CD4-positive, alpha-beta T cell treated with Interleukin-10 for 1 hour (primary cell): ENCODE results near the gene PLEKHA1.
A peak's percentile ranks its signal among the peaks of the same experiment; 100 is the strongest.

Experiments
- DNase-seq: peaks from one replicate; pipeline ENCODE4 v3.0.0-alpha.2; 2020

The PLEKHA1 gene

DNA sequence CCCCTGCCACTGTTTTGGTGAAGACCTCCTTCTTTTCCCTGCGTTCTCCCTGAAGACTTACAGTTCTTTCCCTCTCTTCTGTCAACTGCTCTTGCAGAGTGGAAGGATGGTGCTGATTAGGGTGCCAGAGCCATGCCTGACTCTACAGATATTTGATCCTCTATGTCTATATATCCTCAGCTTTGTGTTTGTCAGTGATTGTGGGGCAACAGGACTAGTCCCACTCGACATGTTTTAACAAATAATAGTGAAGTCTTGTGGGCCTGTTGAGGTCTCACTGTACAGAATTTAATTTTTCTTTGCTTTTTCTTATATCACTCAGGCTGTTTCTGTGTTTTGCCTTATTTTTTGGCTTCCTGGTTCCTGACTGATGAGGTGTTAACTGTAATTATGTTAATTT, 5.0 kb downstream of the PLEKHA1 start:
- DNase-seq = no peak

DNA sequence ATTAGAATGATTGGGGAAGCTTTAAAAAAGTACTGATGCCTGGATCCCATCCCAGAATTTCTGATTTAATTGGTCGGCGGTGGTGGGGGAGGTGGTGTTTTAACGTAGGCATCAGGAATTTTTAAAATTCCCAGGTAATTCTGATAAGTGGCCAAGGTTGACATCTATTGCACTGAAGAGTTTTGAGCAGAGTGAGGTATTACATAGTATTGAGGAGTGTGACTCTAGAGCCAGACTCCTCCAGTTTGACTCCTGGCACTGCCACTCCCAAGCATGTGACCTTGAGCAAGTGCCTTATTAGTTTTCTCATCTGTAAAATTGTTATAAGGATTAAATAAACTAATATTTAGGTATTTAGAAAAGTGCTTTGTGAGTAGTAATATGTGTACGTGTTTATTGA, 6.2 kb downstream of the PLEKHA1 start:
- DNase-seq = no peak

DNA sequence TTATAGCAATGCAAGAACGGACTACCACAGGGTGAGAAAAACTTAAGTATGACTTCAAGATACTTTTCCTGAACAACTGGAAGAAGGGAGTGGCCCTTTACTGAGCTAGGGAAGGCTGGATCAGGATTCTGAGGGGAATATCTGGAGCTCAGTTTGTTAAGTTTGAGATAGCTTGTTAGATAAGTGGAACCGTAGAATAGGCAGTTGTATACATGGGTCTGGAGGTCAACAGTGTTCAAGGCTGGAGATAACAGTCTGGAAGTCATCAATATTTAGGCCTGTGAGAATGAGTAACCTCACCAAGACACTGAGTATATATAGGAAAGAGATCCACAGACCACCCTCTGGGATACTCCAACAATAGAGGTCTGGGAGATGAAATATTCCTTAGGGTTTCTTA, 7.2 kb downstream of the PLEKHA1 start:
- DNase-seq = no peak

DNA sequence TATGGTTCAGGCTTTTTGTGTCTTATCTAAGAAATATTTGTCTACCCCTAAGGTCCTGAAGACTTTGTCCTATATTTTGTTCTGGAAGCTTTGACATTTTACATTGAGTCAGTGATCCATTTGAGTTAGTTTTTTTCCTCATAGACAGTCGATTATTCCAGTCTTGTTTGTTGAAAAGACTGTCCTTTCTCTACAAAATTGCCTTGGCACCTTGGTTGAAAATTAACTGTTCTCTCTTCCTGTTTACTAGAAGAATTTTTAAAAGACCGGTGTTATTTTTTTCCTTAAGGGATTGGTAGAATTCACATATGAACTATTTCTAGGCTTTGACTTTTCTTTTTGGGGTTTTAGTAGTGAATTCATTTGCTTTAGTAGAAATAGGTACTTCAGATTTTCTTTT, 12.0 kb downstream of the PLEKHA1 start:
- no peak for DNase-seq

DNA sequence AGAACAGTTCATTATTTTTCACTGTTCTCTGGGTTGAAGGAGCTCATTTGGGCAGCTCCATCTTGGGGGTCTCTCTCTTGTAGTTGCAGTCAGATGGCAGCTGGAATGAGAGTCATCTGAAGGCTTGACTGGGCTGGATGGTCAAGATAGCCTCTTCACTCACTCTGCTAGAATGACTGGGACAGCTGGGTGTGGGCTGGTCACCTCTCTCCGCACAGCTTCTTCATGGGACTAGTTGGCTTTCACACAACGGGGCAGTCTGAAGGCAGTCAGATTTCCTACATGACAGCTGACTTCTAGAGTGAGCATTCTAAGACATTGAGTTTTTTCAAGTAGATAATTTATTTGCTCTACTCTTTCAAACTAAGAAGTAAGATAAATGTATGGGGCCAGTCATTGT, 13.1 kb downstream of the PLEKHA1 start:
- DNase-seq = no peak

DNA sequence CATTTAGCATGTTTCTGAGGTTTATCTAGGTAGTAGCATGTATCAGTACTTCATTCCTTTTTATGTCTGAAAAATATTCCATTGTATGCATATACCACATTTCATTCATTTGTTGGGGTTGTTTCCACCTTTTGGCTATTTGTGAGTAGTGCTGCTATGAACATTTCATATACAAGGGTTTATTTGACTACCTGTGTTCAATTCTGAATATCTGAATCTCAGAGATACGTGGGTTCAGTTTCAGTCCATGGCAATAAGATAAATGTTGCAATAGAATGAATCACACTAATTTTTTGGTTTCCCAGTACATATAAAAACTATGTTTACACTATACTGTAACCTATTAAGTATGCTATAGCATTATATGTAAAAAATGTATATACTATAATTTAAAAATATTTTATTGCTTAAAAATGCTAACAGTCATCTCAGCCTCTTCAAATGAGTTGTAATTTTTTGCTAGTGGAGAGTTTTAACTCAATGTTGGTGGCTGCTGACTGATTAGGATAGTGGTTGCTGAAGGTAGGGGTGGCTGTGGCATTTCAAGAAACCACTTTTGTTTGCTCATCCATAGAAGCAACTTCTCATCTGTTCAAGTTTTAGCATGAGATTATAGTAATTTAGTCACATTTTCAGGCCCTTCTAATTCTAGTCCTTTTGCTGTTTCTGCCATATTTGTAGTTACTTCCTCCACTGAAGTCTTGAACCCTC, 13.9 kb downstream of the PLEKHA1 start:
- DNase-seq = no peak

DNA sequence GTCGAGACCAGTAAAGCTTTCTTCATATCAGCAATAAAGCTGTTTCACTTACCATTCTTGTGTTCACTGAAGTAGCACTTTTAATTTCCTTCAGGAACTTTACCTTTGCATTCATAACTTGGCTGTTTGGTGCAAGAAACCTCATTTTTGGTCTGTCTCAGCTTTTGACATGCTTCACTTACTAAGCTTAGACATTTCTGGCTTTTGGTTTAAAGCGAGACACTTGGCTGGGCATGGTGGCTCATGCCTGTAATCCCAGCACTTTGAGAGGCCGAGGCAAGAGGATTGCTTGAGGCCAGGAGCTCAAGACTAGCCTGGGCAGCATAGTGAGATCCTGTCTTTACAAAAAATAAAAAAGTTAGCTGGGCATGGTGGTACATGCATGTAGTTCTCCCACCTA, 15.8 kb downstream of the PLEKHA1 start:
- DNase-seq = no peak

DNA sequence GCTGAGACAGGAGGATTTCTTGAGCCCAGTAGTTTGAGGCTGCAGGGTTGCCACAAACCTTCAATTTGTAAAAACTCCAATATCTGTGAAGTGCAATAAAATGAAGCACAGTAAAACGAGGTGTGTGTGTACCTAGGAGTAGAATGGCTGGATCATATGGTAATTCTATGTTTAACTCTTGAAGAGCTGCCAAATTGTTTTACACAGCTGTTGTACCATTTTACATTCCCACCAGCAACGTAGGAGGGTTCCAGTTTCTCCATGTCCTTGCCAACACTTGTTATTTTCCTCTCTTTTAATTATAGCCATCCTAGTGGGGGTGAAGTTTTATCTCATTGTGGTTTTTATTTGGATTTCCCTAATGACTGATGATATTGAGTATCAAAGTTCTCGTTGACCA, 16.2 kb downstream of the PLEKHA1 start:
- no peak for DNase-seq

DNA sequence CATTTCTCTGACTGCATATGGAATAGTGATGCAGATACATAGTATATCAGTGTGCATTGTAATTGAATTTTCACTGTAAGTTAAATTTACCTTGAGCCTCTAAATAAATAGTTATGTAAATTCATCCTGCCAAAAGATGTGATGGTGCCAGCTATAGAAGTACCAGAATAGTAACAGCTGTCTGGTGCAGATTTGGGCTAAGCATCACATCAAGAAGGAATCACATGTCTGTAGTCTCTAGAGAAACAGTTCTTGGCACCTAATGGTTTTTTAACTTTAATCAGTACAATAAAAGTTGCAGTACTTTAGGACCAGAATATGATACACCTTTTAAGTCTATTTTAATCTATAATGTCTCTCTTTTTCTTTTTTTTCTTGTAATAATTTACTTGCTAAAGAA, 17.4 kb downstream of the PLEKHA1 start:
- DNase-seq = no peak

DNA sequence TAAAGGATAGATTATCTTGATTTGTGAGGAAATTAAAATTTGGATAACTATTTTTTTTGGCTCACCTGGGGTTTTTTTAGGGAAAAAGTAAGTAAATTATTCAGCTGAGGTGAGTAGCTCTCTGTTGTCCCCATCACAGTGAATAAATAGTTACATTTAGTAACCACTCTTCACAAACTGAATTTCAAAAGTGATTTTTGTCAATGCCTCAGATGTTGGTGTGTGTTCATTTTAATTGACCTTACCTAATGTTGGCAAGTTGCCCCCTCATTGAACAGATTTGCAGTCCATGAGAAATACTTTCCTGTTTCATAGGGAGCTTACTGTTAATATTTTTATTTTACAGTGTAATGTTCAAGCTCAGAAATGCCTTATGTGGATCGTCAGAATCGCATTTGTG, 18.3 kb downstream of the PLEKHA1 start:
- DNase-seq = no peak

DNA sequence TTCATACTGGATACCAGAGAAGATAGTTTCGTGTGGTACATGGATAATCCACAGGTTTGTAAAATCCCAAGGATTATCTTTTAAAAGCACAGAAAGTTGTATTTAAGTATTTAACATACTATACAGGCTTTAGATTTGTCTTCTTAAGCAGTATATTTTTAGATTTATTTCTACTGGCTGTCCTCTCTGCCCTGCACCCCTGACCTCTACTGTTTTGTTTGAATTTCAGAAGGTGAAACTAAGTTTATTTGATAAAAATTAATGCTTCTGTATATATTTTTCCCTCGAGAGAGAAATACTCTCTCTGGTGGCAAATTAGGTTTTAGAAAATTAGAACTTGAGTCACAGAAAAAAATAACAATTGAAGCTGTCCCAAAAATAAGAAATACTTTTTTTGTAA, 18.8 kb downstream of the PLEKHA1 start:
- no peak for DNase-seq

DNA sequence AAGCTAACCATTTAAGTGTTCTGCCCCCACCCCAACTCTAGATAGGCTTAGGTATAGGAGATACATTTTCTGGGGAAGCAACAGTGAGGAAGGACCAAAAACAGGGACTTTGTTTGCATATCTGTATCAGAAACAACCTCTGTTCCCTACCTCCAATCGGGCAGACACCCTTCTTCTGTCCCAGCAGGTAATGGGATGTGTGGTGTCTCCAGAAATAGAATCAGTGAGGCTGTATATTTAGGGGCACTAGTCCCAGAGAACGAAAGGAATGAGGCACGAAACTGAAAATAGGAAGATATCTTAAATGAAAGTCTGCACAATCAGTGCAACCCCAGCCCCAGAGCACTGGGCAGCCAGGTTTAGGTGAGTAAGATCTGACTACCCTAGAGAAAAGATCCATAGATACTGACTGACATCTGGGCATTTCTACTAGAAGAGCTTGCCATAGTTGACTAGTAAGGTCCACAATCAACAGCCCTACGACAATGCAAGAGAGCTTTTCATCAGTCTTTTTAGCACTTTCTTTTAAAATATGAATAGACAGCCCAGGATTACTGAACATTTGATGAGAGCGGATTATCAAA, 28.1 kb downstream of the PLEKHA1 start:
- DNase-seq = no peak

DNA sequence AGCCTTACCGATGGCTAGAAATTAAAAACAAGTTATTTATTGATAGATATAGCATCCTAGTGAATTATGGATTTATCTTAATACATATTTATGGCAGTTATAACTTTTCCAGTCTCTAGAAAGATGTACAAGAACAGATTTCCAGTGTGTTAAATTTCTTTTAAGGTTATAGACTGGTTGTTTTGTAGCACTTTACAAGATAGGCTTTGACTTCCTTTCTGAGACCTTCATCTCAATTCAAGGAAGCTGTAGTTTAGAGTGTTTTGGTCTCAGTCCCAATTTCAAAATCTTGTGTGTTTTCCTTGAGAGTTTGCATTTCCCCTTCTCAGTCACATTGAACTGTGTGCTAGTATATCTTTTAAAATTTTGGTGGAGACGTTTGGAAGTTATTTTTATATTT, 30.1 kb downstream of the PLEKHA1 start:
- no peak for DNase-seq

DNA sequence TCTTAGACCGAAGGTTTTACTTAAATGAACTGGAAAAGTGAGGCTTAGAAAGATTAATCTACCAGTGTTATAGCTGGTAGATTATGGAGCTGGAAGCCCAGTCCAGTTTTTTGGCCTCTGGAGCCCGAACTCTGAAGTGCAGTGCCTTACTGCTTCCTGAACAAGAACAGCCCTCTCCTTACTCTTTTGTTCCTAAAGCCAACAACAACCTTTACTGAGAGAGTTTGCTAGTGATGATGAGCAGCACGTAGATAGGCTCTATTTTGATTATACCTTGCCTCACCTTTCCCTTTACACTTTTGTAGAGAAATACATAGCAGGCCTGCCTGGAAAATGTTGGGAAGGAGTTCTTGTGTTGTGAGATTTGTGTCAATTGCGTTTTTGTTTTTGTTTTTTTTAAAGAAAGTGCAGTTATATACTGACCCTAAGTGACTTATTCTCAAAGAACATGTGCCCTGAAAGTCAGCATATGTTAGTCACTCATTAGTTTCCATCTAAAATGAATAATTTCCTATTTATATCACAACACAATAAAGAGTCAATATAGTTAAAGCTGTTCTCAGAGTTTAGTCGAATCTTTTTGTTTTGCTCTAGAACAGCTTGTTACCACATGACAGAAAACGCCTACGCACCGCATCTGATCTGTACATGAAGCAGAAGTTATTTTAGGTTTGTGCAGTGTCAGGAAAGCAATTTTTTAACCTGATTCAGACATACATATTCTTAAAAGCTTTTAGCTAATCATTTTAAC, 33.0 kb downstream of the PLEKHA1 start:
- DNase-seq = no peak

DNA sequence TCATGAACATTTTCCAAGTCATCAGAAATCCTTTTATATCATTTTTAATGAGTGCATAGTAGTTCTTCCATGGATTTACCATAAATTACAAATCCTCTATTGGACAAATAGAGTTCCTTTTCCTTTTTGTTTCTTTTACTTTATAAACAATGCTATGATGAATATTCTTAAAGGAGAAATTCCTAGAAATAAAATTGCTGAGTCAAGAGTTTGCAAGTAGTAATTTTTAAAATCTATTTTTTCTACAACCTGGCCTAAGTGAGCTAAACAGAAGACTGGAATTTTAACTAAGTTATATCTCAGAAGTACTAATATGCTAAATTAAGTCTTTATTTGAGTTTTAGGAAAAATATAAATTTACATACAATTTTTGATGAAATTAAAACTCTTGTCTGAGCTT, 38.8 kb downstream of the PLEKHA1 start:
- no peak for DNase-seq

DNA sequence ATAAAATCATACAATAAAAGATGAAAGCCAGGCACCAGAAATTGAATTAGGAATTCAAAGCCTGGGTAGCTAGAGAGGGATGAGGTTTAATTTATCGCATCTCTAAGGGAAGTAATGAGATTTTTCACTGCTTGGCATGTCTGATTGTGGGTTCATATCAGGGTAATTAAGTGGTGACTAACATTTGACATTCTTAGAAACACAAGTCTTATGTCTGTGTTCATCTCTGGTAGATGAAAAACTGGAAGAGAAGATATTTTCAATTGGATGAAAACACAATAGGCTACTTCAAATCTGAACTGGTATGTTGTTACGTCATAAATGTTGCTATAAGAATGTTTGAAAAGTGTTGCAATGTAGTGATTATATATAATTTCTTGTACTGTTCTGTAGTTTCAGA, 43.2 kb downstream of the PLEKHA1 start:
- no peak for DNase-seq

DNA sequence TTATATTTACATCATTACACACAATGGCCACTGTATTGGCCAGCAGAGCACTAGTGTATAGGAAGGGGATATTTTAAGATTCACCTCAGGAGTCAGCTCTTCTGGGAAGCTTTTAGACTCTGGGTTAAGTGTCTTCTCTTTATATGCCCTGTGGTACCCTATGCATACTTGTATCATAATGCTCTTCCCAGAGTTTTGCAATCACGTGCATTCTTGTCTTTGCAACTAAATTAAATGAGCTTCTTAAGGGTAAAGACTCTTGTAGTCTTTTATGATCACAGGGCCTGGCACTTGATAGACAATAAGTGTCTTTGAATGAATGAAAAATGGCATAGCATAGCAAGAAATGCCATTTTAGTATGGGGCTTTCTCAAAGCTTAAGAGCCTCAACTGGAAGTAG, 44.5 kb downstream of the PLEKHA1 start:
- DNase-seq = no peak

DNA sequence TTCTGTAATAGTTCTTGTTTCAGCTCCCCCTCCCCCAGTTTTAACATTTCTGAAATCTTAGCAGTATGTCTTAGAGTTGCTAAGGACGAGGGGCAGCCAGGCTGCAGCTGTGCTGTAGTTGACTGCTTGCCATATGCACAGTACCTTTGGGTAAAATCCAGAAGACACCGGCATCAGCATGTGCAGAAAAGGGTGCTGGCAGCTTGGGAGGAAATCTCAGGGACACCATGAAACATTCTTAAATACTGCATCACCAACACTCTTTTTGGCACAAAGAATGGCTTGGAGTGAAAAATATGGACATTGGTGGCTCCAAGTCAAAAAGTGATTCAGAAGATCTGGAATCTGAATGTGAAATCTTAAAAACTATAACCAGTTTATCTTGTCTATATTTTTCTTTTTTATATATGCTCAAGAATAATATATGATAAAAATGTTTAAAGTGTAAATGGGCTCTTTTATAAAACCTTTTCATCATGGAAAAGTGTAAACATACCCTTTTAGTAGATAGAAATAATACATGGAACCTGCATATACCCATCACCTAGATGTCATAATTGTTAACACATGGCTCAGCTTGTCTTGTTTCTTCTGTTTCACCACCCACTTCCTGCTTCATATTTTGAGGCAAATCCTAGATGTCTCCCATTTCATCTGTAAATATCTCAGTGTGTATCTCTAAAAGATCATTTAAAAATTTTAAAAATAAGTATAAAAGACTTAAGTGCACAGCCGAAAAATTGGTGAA, 45.5 kb downstream of the PLEKHA1 start:
- no peak for DNase-seq

DNA sequence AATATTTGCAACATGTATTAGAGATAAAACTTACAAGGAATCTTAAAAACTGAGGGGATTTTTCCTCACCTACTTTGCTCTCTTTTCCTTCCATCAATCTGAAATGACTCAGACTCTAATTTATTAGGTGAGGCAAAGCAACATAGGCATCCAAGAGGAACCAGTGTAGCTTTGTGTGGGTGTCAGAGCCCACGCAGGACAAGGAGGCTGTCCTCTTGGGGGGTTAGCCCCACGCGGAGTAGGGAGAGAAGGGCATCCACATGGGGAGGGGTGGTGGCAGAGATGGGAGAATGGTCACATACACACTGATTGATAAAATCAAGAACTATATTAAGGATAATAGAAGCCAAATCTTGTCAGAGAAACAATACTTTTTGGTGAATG, 46.1 kb downstream of the PLEKHA1 start:
- DNase-seq = no peak

DNA sequence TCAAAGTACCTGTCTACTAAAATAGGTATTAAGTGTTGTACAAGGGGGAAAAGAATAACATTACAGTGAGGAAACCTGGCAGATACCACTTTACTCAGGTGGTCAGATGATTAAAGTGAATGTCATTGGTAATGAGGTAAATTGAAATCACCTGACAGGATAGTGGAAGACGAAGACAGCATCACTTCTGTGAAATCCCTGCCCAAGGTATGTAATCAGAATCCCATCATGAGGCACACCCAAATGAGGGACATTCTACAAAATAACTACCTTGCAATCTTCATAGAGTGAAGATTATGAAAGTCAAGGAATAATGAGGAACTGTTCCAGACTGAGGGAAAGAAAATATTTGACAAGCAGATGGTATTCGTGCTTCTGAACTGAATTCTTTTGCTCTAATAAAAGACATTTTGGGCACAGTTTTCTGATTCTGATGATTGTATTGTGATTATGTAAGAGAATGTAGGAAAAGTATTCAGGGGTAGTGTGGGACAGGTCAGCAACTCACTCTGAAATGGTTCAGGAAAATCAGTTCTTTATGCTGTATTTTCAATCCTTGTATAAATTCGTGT, 46.6 kb downstream of the PLEKHA1 start:
- peak; percentile 14 for DNase-seq

DNA sequence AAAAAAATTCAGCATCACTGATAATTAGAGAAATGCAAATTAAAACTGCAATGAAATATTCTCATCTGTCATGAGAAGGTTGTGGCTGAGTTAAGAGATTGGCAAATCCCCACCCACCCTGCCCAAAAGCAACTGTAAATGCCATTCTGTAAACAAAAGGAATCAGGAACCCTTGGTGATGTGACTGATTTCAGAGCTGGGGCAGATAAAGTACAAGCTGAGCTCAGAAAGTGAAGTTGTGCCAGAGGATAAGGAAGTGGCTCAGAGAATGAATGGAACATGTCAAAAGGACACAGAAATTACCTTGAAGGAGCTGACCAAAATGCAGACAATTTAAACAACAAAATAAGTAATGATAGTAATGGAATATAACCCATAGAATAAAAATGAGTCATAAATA, 47.2 kb downstream of the PLEKHA1 start:
- no peak for DNase-seq

DNA sequence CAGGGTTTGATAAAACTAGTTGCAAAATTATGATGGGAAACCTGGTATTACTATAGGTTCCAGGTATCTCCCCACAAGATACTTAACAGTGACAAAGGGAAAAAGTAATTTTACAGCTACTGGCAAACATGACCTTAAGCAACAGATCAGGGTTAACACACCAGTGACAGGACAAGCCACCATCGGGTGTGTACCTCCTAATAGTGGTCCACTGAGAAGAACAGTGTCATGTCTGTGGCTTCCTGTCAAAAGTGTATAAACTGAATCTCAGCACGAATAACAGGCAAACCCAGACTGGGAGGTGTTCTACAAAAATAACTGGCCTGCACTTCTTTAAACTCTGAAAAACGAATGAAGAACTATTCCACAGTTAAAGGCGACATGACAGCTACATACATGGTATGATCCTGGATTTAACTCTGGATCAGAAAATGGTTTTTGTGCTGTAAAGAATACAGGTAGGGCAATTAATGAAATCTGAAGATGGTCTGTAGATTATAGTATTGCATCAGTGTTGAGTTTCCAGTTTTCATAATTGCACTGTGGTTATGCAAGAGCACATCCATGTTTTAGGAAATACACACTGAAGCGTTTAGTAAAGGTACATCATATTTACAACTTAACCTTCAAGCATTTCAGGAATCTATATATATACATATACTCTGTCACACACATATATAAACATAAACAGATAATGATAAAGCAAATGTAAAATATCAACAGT, 47.9 kb downstream of the PLEKHA1 start:
- peak; percentile 60 for DNase-seq

DNA sequence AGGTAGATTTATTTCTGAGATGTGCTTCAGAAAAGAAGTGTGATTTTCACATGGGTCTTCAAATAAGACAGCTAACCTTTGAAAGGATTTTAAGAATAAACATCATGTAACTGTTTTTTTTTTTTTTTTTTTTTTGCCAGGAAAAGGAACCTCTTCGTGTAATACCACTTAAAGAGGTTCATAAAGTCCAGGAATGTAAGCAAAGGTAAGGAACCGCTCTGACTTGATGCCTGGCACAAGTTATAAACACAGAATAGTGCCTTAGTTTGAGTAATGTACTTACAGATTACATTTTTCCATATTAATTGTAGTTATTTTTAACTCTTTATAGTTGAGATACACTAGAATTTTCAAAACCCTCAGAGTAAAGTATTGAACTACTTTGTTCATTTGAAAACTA, 49.6 kb downstream of the PLEKHA1 start:
- no peak for DNase-seq
